HepG2 (cell line): Measurements from ENCODE around the gene ATP2B2. TPM values are rescaled to one million over a fixed set of nuclear protein-coding genes. Genes with fewer than 3 reads are reported as not detected.

ENCODE experiments used
- NCOA5 ChIP-seq: sonication (generic); formaldehyde crosslinking; IDR thresholded peaks from 2 replicates; pipeline ENCODE4 v1.4.0; 2020; ENCODE audit warnings: missing genetic modification reagents
- PHF8 ChIP-seq: sonication (generic); formaldehyde crosslinking; IDR thresholded peaks from 2 replicates; pipeline ENCODE4 v1.5.0; 2020; ENCODE audit warnings: missing genetic modification reagents
- REPIN1 ChIP-seq: sonication (generic); formaldehyde crosslinking; IDR thresholded peaks from 2 replicates; pipeline ENCODE4 v1.8.0; 2022; ENCODE audit warnings: missing genetic modification reagents, low read depth, mild to moderate bottlenecking, borderline replicate concordance
- SKIL ChIP-seq: sonication (generic); formaldehyde crosslinking; IDR thresholded peaks from 2 replicates; pipeline ENCODE4 v1.8.0; 2022; ENCODE audit warnings: missing genetic modification reagents, mild to moderate bottlenecking, moderate library complexity, borderline replicate concordance
- ZGPAT ChIP-seq: IDR thresholded peaks from 2 replicates; pipeline ENCODE4 v1.6.1; 2016; ENCODE audit warnings: mild to moderate bottlenecking
- ZNF335 ChIP-seq: sonication (generic); formaldehyde crosslinking; IDR thresholded peaks from 2 replicates; pipeline ENCODE4 v1.4.0; 2020; ENCODE audit warnings: missing genetic modification reagents
- ZNF407 ChIP-seq: sonication (generic); formaldehyde crosslinking; IDR thresholded peaks from one replicate; pipeline ENCODE4 v1.5.1; 2020; ENCODE audit warnings: mild to moderate bottlenecking, missing genetic modification reagents; ENCODE audit errors: not compliant biosample characterization
- ZNF468 ChIP-seq: sonication (generic); formaldehyde crosslinking; IDR thresholded peaks from 2 replicates; pipeline ENCODE4 v1.8.0; 2022; ENCODE audit warnings: mild to moderate bottlenecking, moderate library complexity, missing genetic modification reagents
- ZNF572 ChIP-seq: sonication (generic); formaldehyde crosslinking; IDR thresholded peaks from 2 replicates; pipeline ENCODE4 v1.5.1; 2020; ENCODE audit warnings: mild to moderate bottlenecking, missing genetic modification reagents
- ZNF687 ChIP-seq: sonication (generic); formaldehyde crosslinking; IDR thresholded peaks from 2 replicates; pipeline ENCODE4 v1.5.1; 2020; ENCODE audit warnings: mild to moderate bottlenecking, missing genetic modification reagents, moderate library complexity
- polyA plus RNA-seq, 8 experiments: library from polyadenylated mRNA; depleted of rRNA in 3 of 8; stranded (reverse) in 7 of 8; unstranded in 1 of 8; fragments of >200 nt; fragmentation: Illumina TruSeq in 4 of 8; extraction: Trizol in 4 of 8; gene quantifications; 2 replicates each; pipeline versions ENCODE4 v1.2.1 to v1.2.3, GENCODE V29; 2011 to 2016; ENCODE audit warnings: low read depth in 4 of 8, missing spikeins in 1 of 8, mixed read lengths in 1 of 8; ENCODE audit not compliant: insufficient read depth in 1 of 8
- total RNA-seq, 5 experiments: library from RNA; depleted of rRNA; stranded (reverse); fragments of >200 nt; fragmentation: Illumina TruSeq; extraction: Trizol; gene quantifications; 2 replicates each; pipeline ENCODE4 v1.2.3, GENCODE V29; 2016; ENCODE audit warnings: low read depth in 1 of 5

The ATP2B2 gene
- total and polyA plus RNA-seq, 2 of the 13 experiments (the other 11 are each of a cell fraction or from before 2014, with no cell fraction given), result 1.5 to 2.3 TPM

GRCh38 chr3:10459954-10460754 is 45.2 kb downstream of the ATP2B2 start (continued):
- 0 out of 2 replicates have a peak, but pooled peaks have one; percentile 26 for TF ChIP-seq PHF8 (CRISPR knock-in tag)
- TF ChIP-seq ZNF407 (CRISPR knock-in tag), result peak; percentile 53
- TF ChIP-seq ZNF572, result no peak
- TF ChIP-seq ZNF335 (CRISPR knock-in tag), result peak; percentile 74; the same call in 1 of the 2 replicates
- 0 out of 2 replicates have a peak, but pooled peaks have one; percentile 42 for TF ChIP-seq ZNF468 (CRISPR knock-in tag)
- TF ChIP-seq REPIN1 (CRISPR knock-in tag), result peak; percentile 94
- TF ChIP-seq SKIL (CRISPR knock-in tag), result peak; percentile 78
- peak; percentile 75 for TF ChIP-seq ZGPAT (CRISPR knock-in tag)
- TF ChIP-seq ZNF687, result peak; percentile 41
- TF ChIP-seq NCOA5 (CRISPR knock-in tag), result no peak
